Calu3 (cell line): ENCODE data around the gene HHAT. TPM values are rescaled to one million over a fixed set of nuclear protein-coding genes. Genes with fewer than 3 reads are reported as not detected.
"Not testable (repeated sequence)": the region's sequence is repeated elsewhere in the genome, so short reads cannot be mapped to it uniquely, and the experiment has no call there.

ENCODE experiments used
- BruUV-seq: library from RNA; stranded (reverse); fragments of 400-500 nt; replicated peaks from 2 replicates; lab custom pipeline; 2021; lab: Mats Ljungman, UMichigan
- CTCF ChIA-PET: fragments of 300-600 bp; sonication (Branson Sonifier 250); formaldehyde crosslinking; loops from one replicate; lab custom pipeline; 2022; ENCODE audit warnings: antibody characterized with exemption; lab: Charles Lee
- DNase-seq: peaks from one replicate; pipeline ENCODE4 v3.0.0; 2022
- H3K27ac Mint-ChIP-seq: one replicate; pipeline ENCODE4 v1.8.0; 2022; ENCODE audit warnings: mixed read lengths; ENCODE audit not compliant: unreplicated experiment
- H3K27me3 Mint-ChIP-seq: one replicate; pipeline ENCODE4 v1.8.0; 2022; ENCODE audit warnings: mixed read lengths; ENCODE audit not compliant: unreplicated experiment
- H3K36me3 Mint-ChIP-seq: one replicate; pipeline ENCODE4 v1.8.0; 2022; ENCODE audit warnings: mild to moderate bottlenecking, moderate library complexity, mixed read lengths; ENCODE audit not compliant: insufficient read depth, unreplicated experiment
- H3K4me1 Mint-ChIP-seq: one replicate; pipeline ENCODE4 v1.8.0; 2022; ENCODE audit warnings: mild to moderate bottlenecking, low read depth, mixed read lengths; ENCODE audit not compliant: unreplicated experiment
- H3K4me3 Mint-ChIP-seq: one replicate; pipeline ENCODE4 v1.8.0; 2022; ENCODE audit warnings: mild to moderate bottlenecking, low read depth, moderate library complexity, mixed read lengths; ENCODE audit not compliant: unreplicated experiment
- H3K9me3 Mint-ChIP-seq: one replicate; pipeline ENCODE4 v1.8.0; 2022; ENCODE audit warnings: low read depth, mixed read lengths; ENCODE audit not compliant: unreplicated experiment
- intact Hi-C: fragments of 100-400 bp; cut with micrococcal nuclease; formaldehyde crosslinking; loops from one replicate; pipeline ENCODE4 v1.10.0; 2022; ENCODE audit not compliant: unreplicated experiment
- total RNA-seq: library from RNA; stranded (reverse); gene quantifications from 2 replicates; pipeline ENCODE4 v1.2.3, GENCODE V29; 2022
- TF ChIP-seq, protein P1 (sequence below): fragments of 200-600 bp; IDR thresholded peaks from one replicate; pipeline ENCODE4 v1.8.0; 2022; ENCODE audit warnings: antibody characterized with exemption; ENCODE audit not compliant: unreplicated experiment

HHAT gene
- total RNA-seq, 1 experiment from 2014 or later = 5.8 TPM

DNA sequence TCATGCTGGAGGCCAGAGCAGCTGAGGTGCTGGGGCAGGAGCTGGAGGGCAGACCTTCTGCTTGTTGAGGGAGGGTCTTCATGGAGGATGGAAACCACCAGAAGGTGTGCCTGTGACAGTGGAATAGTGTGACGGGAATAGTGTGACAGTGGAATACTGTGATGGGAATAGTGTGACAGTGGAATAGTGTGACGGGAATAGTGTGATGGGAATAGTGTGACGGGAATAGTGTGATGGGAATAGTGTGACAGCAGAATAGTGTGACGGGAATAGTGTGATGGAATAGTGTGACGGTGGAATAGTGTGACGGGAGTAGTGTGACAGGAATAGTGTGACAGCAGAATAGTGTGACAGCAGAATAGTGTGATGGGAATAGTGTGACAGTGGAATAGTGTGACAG, 325.1 kb downstream of the HHAT start:
- Mint-ChIP-seq H3K27me3 (peaks cover 11% of the 10 kb centered on the region), H3K27ac (no peak overlapping the region), H3K9me3 (peaks cover 11% of the 10 kb centered on the region), H3K36me3 (no peaks in the 10 kb centered on the region), H3K4me1 (no peaks in the 10 kb centered on the region), H3K4me3 (no peak overlapping the region)
- no TSS peak for BruUV-seq
- CTCF ChIA-PET = no interaction called here
- TF ChIP-seq, protein P1, sequence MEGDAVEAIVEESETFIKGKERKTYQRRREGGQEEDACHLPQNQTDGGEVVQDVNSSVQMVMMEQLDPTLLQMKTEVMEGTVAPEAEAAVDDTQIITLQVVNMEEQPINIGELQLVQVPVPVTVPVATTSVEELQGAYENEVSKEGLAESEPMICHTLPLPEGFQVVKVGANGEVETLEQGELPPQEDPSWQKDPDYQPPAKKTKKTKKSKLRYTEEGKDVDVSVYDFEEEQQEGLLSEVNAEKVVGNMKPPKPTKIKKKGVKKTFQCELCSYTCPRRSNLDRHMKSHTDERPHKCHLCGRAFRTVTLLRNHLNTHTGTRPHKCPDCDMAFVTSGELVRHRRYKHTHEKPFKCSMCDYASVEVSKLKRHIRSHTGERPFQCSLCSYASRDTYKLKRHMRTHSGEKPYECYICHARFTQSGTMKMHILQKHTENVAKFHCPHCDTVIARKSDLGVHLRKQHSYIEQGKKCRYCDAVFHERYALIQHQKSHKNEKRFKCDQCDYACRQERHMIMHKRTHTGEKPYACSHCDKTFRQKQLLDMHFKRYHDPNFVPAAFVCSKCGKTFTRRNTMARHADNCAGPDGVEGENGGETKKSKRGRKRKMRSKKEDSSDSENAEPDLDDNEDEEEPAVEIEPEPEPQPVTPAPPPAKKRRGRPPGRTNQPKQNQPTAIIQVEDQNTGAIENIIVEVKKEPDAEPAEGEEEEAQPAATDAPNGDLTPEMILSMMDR = no peak
- intact Hi-C loops = no loop called here
- DNase-seq = no peak

DNA sequence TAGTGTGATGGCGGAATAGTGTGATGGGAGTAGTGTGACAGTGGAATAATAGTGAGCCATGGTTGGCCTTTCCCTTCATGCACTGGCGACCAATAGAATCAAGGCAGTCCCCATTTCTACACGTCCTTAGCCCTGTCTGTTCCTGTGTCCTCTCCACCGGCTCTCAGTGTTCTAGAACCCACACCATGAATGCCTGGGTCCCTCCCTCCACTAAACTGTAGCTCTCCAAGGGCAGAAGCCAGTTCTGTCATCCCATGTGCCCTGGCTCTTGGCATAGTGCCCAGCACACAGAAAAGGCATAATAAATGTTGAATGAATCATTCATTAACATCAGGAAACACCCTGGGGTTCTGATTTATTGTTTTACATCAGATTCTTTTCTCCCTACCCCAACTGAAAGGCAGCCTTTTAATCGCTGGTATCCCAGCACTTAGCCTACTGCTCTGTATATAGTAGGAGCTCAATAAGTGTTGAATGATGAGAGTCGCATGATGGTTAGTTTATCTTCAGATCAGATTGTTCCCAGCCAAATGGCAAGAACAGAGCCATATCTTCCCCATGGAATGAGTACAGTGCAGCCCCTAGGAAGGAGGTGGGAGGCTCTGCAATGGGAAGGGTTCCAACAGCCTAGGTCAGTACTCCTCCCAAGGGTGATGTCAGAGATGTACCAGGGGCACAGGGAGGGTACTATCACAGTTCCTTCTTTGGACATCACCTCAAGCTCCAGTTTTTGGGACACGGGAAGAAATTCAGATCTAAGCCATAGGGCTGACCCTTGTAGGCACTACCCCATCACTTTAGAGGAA, 325.7 kb downstream of the HHAT start:
- Mint-ChIP-seq H3K9me3 (peaks cover 14% of the 10 kb centered on the region), H3K4me3 (no peak overlapping the region), H3K27me3 (peaks cover 17% of the 10 kb centered on the region), H3K27ac (no peak overlapping the region), H3K36me3 (no peaks in the 10 kb centered on the region), H3K4me1 (no peaks in the 10 kb centered on the region)
- no TSS peak for BruUV-seq
- CTCF ChIA-PET = no interaction called here
- intact Hi-C loops = no loop called here
- no peak for DNase-seq
- TF ChIP-seq, protein P1 = no peak

DNA sequence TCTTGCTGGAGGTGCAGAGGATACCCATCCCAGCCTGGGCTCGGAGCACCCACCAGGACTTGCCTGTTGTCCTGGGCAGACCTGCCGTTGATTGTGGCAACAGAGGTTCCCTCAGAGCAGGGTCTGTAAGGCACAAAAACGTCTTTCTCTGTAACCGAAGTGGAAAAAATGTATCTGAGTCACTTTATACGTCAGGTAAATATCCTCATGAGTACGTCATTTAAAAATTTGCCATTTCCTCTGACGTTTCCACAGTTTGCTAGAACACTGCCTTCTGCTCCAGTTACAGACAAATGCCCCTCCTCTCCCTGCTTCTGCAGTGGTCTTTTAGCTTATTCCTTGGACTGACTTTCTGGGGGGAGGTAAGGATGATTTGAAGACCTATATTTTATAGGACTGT, 326.8 kb downstream of the HHAT start:
- no peak overlapping the region for H3K27ac Mint-ChIP-seq
- no peaks in the 10 kb centered on the region for H3K36me3 Mint-ChIP-seq
- TF ChIP-seq, protein P1 = no peak
- H3K9me3 Mint-ChIP-seq = peaks cover 17% of the 10 kb centered on the region
- intact Hi-C loops = no loop called here
- CTCF ChIA-PET = no interaction called here
- DNase-seq = no peak
- BruUV-seq = no TSS peak
- peaks cover 28% of the 10 kb centered on the region for H3K27me3 Mint-ChIP-seq
- H3K4me3 Mint-ChIP-seq = no peak overlapping the region
- no peaks in the 10 kb centered on the region for H3K4me1 Mint-ChIP-seq

DNA sequence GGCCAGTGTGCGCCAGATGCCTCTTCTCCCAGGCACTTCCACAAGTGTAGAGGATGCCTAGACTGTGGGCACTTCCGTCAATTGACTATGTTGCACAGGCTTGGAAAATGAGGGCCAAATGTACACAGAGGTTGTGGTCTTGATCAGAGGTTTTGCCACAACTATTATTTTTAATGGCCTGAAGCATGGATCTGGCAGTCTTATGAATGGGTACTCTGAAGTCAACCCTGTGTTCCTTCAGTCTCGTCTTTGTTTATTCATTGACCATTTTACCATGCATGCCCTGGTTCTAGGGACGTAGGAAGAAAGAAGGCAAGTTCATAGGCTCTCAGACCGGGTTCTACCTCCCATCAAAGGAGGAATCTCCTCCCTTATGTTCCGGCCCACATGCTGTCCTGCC, 329.1 kb downstream of the HHAT start:
- no peaks in the 10 kb centered on the region for H3K4me1 Mint-ChIP-seq
- TF ChIP-seq, protein P1 = no peak
- H3K36me3 Mint-ChIP-seq = no peaks in the 10 kb centered on the region
- H3K27me3 Mint-ChIP-seq = peaks cover 29% of the 10 kb centered on the region
- CTCF ChIA-PET = no interaction called here
- H3K27ac Mint-ChIP-seq = no peak overlapping the region
- no TSS peak for BruUV-seq
- intact Hi-C loops = no loop called here
- no peak overlapping the region for H3K4me3 Mint-ChIP-seq
- no peak for DNase-seq
- H3K9me3 Mint-ChIP-seq = peaks cover 15% of the 10 kb centered on the region

DNA sequence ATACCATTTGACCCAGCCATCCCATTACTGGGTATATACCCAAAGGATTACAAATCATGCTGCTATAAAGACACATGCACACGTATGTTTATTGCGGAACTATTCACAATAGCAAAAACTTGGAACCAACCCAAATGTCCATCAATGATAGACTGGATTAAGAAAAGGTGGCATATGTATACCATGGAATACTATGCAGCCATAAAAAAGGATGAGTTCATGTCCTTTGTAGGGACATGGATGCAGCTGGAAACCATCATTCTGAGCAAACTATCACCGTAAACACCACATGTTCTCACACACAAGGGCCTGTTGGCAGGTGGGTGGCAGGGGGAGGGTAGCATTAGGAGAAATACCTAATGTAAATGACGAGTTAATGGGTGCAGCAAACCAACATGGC, 332.8 kb downstream of the HHAT start:
- H3K4me3 Mint-ChIP-seq, intact Hi-C loops, H3K36me3 Mint-ChIP-seq, CTCF ChIA-PET, H3K27ac Mint-ChIP-seq, BruUV-seq, H3K4me1 Mint-ChIP-seq, DNase-seq: not testable (repeated sequence)
- Mint-ChIP-seq H3K27me3 (peaks cover 29% of the 10 kb centered on the region), H3K9me3 (peaks cover 11% of the 10 kb centered on the region)
